Fibroblast of the aortic adventitia (primary cell): ENCODE data around the gene TUBGCP3. TPM values are rescaled to one million over a fixed set of nuclear protein-coding genes. Genes with fewer than 3 reads are reported as not detected.

Experiments
- DNase-seq: peaks from one replicate; pipeline ENCODE4 v3.0.0-alpha.2; 2010; ENCODE audit warnings: low read depth
- H3K4me3 ChIP-seq: 2 replicates; pipeline ENCODE4 v1.5.1; 2011; ENCODE audit warnings: low read depth, mild to moderate bottlenecking, control low read depth, low read length, moderate library complexity
- CTCF ChIP-seq: IDR thresholded peaks from 2 replicates; pipeline ENCODE4 v1.5.1; 2011; ENCODE audit warnings: mild to moderate bottlenecking, low read length, control low read depth, inconsistent platforms; ENCODE audit not compliant: insufficient read depth
- total RNA-seq: library from RNA; depleted of rRNA; stranded (reverse); fragments of >200 nt; gene quantifications from 2 replicates; pipeline ENCODE4 v1.2.3, GENCODE V29; 2012; ENCODE audit warnings: low replicate concordance

Gene TUBGCP3
- total RNA-seq, 1 donor: 26.8 TPM

GRCh38 chr13:112572366-112572765 is 15.6 kb downstream of the TUBGCP3 start:
- DNase-seq: no peak
- H3K4me3 ChIP-seq: no peak overlapping the region
- TF ChIP-seq CTCF: no peak

- H3K4me3 ChIP-seq: no peak overlapping the region
- no peak for DNase-seq
- no peak for TF ChIP-seq CTCF
Measured at GRCh38 chr13:112569821-112570220, 18.1 kb downstream of the TUBGCP3 start.

- H3K4me3 ChIP-seq: no peak overlapping the region
- DNase-seq: no peak
- no peak for TF ChIP-seq CTCF
Measured at GRCh38 chr13:112567161-112567862, 20.6 kb downstream of the TUBGCP3 start.

- no peak for DNase-seq
- TF ChIP-seq CTCF: no peak
- no peak overlapping the region for H3K4me3 ChIP-seq
Measured at GRCh38 chr13:112562786-112563383, 25.1 kb downstream of the TUBGCP3 start.

GRCh38 chr13:112562254-112562653 is 25.7 kb downstream of the TUBGCP3 start:
- no peak for DNase-seq
- no peak overlapping the region for H3K4me3 ChIP-seq
- TF ChIP-seq CTCF: no peak

- no peak for TF ChIP-seq CTCF
- DNase-seq: no peak
- H3K4me3 ChIP-seq: no peak overlapping the region
Measured at GRCh38 chr13:112561478-112561877, 26.5 kb downstream of the TUBGCP3 start.
